Tibial artery (tissue), 4 donors: Measurements from ENCODE around the gene MRAS.
A peak's percentile ranks its signal among the peaks of the same experiment; 100 is the strongest.

Experiments used
- DNase-seq, 2 donors: peaks; one replicate each; pipeline ENCODE4 v3.0.0-alpha.2; 2019
- H3K27ac ChIP-seq, 2 donors: fragments of 200-600 bp; sonication (generic) in 1 of 2; 1 replicate in 1 of 2; 2 replicates in 1 of 2; pipeline ENCODE4 v1.5.1; 2018 to 2019; ENCODE audit warnings: mild to moderate bottlenecking in 1 of 2
- H3K27me3 ChIP-seq, 2 donors: fragments of 200-600 bp; sonication (generic) in 1 of 2; one replicate each; pipeline versions ENCODE4 v1.5.1 to v1.6.0; 2016 to 2019
- H3K36me3 ChIP-seq, 3 donors: fragments of 200-600 bp; sonication (generic) in 2 of 3; one replicate each; pipeline ENCODE4 v1.5.1; 2016 to 2019; ENCODE audit warnings: mild to moderate bottlenecking in 2 of 3
- H3K4me1 ChIP-seq, 4 donors: fragments of 200-600 bp; sonication (generic) in 2 of 4; 1 replicate in 3 of 4; 2 replicates in 1 of 4; pipeline ENCODE4 v1.5.1; 2016 to 2019
- H3K4me3 ChIP-seq, 2 donors: fragments of 200-600 bp; sonication (generic) in 1 of 2; 1 replicate in 1 of 2; 2 replicates in 1 of 2; pipeline ENCODE4 v1.5.1; 2018 to 2019; ENCODE audit warnings: mild to moderate bottlenecking in 2 of 2
- H3K9me3 ChIP-seq, 3 donors: fragments of 200-600 bp; sonication (generic) in 1 of 3; one replicate each; pipeline ENCODE4 v1.5.1; 2016 to 2019
- intact Hi-C: fragments of 100-400 bp; cut with DNase I; formaldehyde crosslinking; loops from one replicate; pipeline ENCODE4 v1.15.0; 2023; ENCODE audit warnings: low total_unique reads
- TF ChIP-seq, protein P1 (sequence below), 2 experiments: fragments of 200-600 bp in 1 of 2; fragments of 450-650 bp in 1 of 2; IDR thresholded peaks; one replicate each; pipeline ENCODE4 v1.5.1; 2017 to 2019; ENCODE audit warnings: antibody characterized with exemption in 2 of 2, mild to moderate bottlenecking in 1 of 2, moderate library complexity in 1 of 2

The MRAS gene

DNA sequence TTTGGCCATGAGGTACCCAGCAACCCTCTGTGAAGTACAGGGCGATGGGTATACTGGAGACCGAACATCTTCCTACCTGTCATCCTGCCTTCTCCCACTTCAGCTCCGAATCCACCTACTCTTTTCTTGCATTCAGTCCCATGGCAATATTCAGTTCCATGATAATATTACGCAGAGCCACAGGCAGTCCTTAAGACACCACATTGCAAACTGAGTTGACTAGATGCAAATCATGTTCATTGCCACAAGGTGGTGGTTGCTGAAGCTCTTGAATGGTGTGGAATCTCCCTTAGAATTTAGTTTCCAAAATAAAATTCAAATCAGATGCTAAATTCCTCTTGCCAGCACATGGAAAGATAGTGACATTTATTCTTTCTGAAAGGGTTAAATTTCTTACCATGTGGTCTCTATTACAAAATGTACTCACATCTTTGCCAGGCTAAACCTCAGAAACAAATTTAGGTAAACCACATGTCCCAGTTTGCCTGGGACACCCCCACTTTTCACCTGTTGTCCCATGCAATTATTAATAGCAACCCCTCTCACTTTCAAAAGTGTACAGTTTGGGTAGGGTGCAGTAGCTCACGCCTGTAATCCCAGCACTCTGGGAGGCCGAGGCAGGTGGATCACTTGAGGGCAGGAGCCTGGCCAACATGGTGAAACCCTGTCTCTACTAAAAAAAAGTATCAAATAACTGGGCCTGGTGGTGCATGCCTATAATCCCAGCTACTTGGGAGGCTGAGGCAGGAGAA is 17.1 kb upstream of the MRAS start:
- Histone ChIP-seq H3K36me3 (no peaks in the 10 kb centered on the region), H3K4me3 (no peak overlapping the region), H3K27ac (no peak overlapping the region), H3K27me3 (no peaks in the 10 kb centered on the region), H3K9me3 (no peaks in the 10 kb centered on the region), H3K4me1 (peaks cover 0 to 18% (median 4%) of the 10 kb centered on the region in 4 donors)
- no peak for DNase-seq
- intact Hi-C loops = loop anchor here (5.0 kb wide), 1 partner anchor 86 kb away; no protein-coding TSS in a partner anchor
- TF ChIP-seq, protein P1, sequence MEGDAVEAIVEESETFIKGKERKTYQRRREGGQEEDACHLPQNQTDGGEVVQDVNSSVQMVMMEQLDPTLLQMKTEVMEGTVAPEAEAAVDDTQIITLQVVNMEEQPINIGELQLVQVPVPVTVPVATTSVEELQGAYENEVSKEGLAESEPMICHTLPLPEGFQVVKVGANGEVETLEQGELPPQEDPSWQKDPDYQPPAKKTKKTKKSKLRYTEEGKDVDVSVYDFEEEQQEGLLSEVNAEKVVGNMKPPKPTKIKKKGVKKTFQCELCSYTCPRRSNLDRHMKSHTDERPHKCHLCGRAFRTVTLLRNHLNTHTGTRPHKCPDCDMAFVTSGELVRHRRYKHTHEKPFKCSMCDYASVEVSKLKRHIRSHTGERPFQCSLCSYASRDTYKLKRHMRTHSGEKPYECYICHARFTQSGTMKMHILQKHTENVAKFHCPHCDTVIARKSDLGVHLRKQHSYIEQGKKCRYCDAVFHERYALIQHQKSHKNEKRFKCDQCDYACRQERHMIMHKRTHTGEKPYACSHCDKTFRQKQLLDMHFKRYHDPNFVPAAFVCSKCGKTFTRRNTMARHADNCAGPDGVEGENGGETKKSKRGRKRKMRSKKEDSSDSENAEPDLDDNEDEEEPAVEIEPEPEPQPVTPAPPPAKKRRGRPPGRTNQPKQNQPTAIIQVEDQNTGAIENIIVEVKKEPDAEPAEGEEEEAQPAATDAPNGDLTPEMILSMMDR (IDR thresholded peaks at IDR 0.05) = no peak

DNA sequence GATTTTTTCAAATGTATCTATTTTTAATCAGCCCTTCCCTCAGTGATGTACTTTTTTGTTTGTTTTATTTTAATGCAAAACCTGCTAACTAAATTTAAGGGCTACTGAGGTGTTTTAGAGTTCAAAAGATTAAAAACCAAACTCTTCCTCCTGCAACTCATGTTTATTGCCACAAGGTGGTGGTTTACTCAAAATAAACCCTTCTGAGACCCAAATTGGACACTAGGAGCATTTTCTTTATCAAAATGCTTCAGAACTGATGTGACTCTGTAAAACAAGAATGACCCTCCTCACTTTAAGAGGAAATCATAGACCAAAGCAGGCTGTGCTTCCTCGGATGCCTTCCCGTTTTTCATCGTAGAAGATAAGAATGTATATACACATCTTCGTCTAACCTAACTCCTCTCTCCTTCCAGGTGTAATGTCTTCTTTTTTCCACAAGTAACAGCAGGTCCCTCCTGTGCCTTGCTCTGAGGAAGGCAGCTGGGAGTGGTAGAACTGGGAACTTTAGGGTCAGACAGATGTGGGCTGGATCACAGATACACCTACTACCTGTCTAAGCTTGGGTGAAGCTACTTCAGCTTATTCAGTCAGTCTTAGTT is 15.8 kb upstream of the MRAS start:
- H3K9me3 ChIP-seq = no peaks in the 10 kb centered on the region
- TF ChIP-seq, protein P1 (IDR thresholded peaks at IDR 0.05) = peak; percentile 57 to 71
- no peak overlapping the region for H3K27ac ChIP-seq
- intact Hi-C loops = loop anchor here (5.0 kb wide), 1 partner anchor 85 kb away; no protein-coding TSS in a partner anchor
- no peaks in the 10 kb centered on the region for H3K27me3 ChIP-seq
- no peak overlapping the region for H3K4me3 ChIP-seq
- H3K4me1 ChIP-seq = peaks cover 0 to 18% (median 5%) of the 10 kb centered on the region in 4 donors
- H3K36me3 ChIP-seq = no peaks in the 10 kb centered on the region
- no peak for DNase-seq

DNA sequence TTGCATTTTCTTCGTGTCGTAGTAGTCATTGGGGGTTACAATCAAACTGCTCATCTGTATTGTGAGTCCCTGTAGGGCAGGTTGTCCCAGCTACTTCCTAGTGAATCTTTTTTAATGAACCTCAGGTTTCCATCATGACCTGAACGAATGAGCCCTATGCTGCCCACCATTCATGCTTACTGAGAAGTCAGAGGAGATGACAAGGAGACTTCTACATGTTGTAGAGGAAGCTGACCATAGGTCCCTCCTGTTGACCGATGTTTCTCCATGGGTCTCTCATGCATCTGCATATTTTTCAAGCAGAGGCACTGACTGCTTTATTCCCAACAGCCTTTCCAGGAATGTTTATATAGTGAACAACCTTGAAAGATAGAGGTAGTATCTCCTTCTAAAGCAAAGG is 13.8 kb upstream of the MRAS start:
- H3K4me1 ChIP-seq = peaks cover 0 to 9% (median 2%) of the 10 kb centered on the region in 4 donors
- H3K27me3 ChIP-seq = no peaks in the 10 kb centered on the region
- TF ChIP-seq, protein P1 (IDR thresholded peaks at IDR 0.05) = no peak
- H3K27ac ChIP-seq = no peak overlapping the region
- H3K9me3 ChIP-seq = no peaks in the 10 kb centered on the region
- H3K4me3 ChIP-seq = no peak overlapping the region
- no peak for DNase-seq
- intact Hi-C loops = loop anchor here (5.0 kb wide), 1 partner anchor 83 kb away; no protein-coding TSS in a partner anchor
- no peaks in the 10 kb centered on the region for H3K36me3 ChIP-seq

DNA sequence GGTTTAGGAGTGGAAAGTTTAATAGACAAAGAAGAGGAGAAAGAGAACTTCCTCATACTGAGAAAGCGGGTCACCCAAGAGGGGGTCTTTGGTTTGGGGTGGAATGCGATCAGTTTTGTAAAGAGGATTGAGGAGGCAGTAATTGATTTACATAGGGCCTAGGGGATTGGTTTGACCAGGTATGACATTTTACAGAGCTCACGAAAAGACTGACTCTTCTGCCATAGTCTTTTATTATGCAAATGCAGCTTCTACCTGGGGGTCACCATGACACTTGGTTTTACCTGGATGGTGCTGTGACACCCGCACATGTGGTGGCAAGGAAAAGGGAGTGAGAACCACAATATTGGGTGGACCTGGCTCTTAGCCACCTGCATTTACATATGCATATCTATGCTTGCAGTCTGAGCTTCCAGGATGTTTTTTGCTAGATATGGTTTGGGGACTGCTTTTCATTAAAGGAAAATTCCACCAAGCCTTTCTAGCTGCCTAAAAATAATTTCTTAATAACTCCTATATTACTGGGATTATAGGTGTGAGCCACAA is 11.9 kb upstream of the MRAS start:
- DNase-seq = no peak
- H3K36me3 ChIP-seq = no peaks in the 10 kb centered on the region
- H3K4me3 ChIP-seq = no peak overlapping the region
- H3K27me3 ChIP-seq = no peaks in the 10 kb centered on the region
- intact Hi-C loops = no loop called here
- H3K9me3 ChIP-seq = no peaks in the 10 kb centered on the region
- H3K27ac ChIP-seq = no peak overlapping the region
- peaks cover 0 to 9% (median 0%) of the 10 kb centered on the region in 4 donors for H3K4me1 ChIP-seq
- TF ChIP-seq, protein P1 (IDR thresholded peaks at IDR 0.05) = no peak

DNA sequence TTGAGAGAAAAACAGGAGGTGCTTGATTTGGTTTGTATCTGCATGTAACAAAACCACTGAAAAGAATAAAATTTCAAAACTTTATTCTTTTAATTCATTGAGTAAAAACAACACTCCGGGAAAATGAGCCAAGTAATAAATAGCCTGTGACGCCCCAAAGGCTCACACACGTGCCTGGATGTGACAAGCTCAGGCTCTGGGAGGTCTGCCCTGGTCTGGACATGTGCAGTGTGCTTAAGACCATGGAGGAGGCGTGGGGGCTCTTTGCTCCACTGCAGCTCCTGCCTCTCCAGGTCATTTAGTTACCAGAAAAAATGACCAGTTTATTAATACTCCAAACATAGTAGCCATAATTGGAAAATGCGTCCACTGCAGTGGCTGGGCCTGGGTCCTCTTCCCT is 10.1 kb upstream of the MRAS start:
- DNase-seq = no peak
- Histone ChIP-seq H3K27me3 (no peaks in the 10 kb centered on the region), H3K4me3 (no peak overlapping the region), H3K27ac (no peak overlapping the region), H3K4me1 (peaks cover 0 to 9% (median 0%) of the 10 kb centered on the region in 4 donors), H3K9me3 (no peaks in the 10 kb centered on the region), H3K36me3 (no peaks in the 10 kb centered on the region)
- intact Hi-C loops = no loop called here
- TF ChIP-seq, protein P1 (IDR thresholded peaks at IDR 0.05) = no peak
